ENCODE measurements around the gene DENND4A. TPM values are rescaled to one million over a fixed set of nuclear protein-coding genes. Genes with fewer than 3 reads are reported as not detected.
"Not testable (repeated sequence)": the region's sequence is repeated elsewhere in the genome, so short reads cannot be mapped to it uniquely, and the experiment has no call there.

Gene DENND4A
- total RNA-seq, 4 donors from 2014 or later, result 38.8 to 64.8 (median 52.3) TPM

- ATAC-seq (ENCODE audit: low FRiP score) (no peak), DNase-seq (ENCODE audit: low spot score) (no peak)
- no peak for TF ChIP-seq CTCF (IDR thresholded peaks at IDR 0.05)
These were observed 162.5 kb downstream of the DENND4A start for GRCh38 chr15:65629548-65629947.

- no peak for ATAC-seq (ENCODE audit: low FRiP score)
- no peak for DNase-seq (ENCODE audit: low spot score)
- no peak for TF ChIP-seq CTCF (IDR thresholded peaks at IDR 0.05)
These were observed 165.2 kb downstream of the DENND4A start for GRCh38 chr15:65626856-65627255.

GRCh38 chr15:65623103-65623502, 169.0 kb downstream of the DENND4A start:
- no peak for TF ChIP-seq CTCF (IDR thresholded peaks at IDR 0.05)
- DNase-seq (ENCODE audit: low spot score) (no peak), ATAC-seq (ENCODE audit: low FRiP score) (no peak)

- no peak for ATAC-seq (ENCODE audit: low FRiP score)
- no peak for DNase-seq (ENCODE audit: low spot score)
- TF ChIP-seq CTCF (IDR thresholded peaks at IDR 0.05), result no peak
These were observed 170.5 kb downstream of the DENND4A start, which contains the start of gene SLC24A1 for GRCh38 chr15:65621638-65622037. SLC24A1 (plus strand) TSS chr15:65621938; CDS start chr15:65624081, 2,143 bp downstream.

GRCh38 chr15:65620833-65621232, 171.3 kb downstream of the DENND4A start:
- DNase-seq (ENCODE audit: low spot score) (no peak), ATAC-seq (ENCODE audit: low FRiP score) (no peak)
- no peak for TF ChIP-seq CTCF (IDR thresholded peaks at IDR 0.05)

GRCh38 chr15:65619626-65620290, 172.3 kb downstream of the DENND4A start:
- TF ChIP-seq CTCF (IDR thresholded peaks at IDR 0.05), result no peak
- no peak for ATAC-seq (ENCODE audit: low FRiP score)

GRCh38 chr15:65618560-65619109, 173.5 kb downstream of the DENND4A start:
- DNase-seq (ENCODE audit: low spot score) (no peak), ATAC-seq (ENCODE audit: low FRiP score) (no peak)
- no peak for TF ChIP-seq CTCF (IDR thresholded peaks at IDR 0.05)

More at GRCh38 chr15:65619626-65620290, 172.3 kb downstream of the DENND4A start:
- no peak for DNase-seq (ENCODE audit: low spot score)

GRCh38 chr15:65615887-65616286, 176.2 kb downstream of the DENND4A start:
- not testable (repeated sequence) for ATAC-seq (ENCODE audit: low FRiP score); DNase-seq (ENCODE audit: low spot score)
